IMR-90 (cell line): ENCODE results near the gene ANKIB1.

ENCODE experiments used
- BHLHE40 ChIP-seq: fragments of 150-350 bp; IDR thresholded peaks from 2 replicates; pipeline ENCODE4 v1.6.1; 2016; ENCODE audit warnings: mild to moderate bottlenecking, low read depth, low read length
- POLR2A ChIP-seq: IDR thresholded peaks from 2 replicates; pipeline ENCODE4 v1.6.1; 2012; ENCODE audit warnings: mild to moderate bottlenecking, low read depth, low read length
- RFX5 ChIP-seq: IDR thresholded peaks from 2 replicates; pipeline ENCODE4 v1.8.0; 2012; ENCODE audit warnings: low read depth, mild to moderate bottlenecking, low read length, moderate library complexity
- TF ChIP-seq, protein P1 (sequence below): conservative IDR thresholded peaks from 2 replicates; pipeline ENCODE4 v1.5.1; 2012; ENCODE audit warnings: mild to moderate bottlenecking, low read depth, low read length, improper control_type of control experiment

DNA sequence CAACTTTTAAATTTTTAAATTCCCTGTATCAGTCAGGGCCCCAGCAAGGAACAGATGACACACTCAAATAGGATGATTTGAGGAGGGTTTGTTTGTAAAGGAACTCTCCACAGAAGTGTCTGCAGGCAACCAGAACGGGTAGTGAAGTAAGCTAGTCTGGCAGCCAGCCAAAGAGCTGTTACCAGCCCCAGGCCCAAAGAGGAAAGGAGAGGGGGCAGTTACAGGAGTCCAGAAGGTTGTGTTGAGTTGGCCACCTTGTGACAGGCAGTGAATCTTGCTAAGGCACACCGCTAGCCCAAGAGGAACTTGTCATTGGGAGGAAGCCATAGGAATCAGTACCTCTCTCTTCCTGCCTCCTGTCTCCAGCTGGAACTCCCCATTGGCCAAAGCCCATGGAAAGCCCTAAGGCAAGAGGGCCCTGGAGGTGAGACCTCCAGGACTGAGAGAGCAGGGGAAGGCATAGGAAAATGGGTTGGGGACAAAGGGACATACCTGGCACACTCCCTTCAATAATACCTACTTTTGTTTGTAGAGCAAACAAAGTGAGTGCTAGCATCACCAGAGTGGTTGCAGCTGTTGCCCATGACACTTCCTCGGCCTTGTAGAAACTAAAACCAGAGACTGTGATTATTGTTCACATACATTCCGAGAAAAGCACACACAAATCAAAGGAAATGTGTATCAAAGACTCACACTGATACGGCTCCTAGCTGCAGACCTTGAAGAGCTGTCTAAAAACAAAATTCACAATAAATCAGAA, 176.1 kb downstream of the ANKIB1 start:
- TF ChIP-seq RFX5 (no peak), POLR2A (no peak), BHLHE40 (no peak)
- TF ChIP-seq, protein P1, sequence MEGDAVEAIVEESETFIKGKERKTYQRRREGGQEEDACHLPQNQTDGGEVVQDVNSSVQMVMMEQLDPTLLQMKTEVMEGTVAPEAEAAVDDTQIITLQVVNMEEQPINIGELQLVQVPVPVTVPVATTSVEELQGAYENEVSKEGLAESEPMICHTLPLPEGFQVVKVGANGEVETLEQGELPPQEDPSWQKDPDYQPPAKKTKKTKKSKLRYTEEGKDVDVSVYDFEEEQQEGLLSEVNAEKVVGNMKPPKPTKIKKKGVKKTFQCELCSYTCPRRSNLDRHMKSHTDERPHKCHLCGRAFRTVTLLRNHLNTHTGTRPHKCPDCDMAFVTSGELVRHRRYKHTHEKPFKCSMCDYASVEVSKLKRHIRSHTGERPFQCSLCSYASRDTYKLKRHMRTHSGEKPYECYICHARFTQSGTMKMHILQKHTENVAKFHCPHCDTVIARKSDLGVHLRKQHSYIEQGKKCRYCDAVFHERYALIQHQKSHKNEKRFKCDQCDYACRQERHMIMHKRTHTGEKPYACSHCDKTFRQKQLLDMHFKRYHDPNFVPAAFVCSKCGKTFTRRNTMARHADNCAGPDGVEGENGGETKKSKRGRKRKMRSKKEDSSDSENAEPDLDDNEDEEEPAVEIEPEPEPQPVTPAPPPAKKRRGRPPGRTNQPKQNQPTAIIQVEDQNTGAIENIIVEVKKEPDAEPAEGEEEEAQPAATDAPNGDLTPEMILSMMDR: no peak
